NCI-H2107 (cell line): Measurements from ENCODE around the gene NETO2.
"Not testable (repeated sequence)": the region's sequence is repeated elsewhere in the genome, so short reads cannot be mapped to it uniquely, and the experiment has no call there.

Source experiments
- DNase-seq: peaks from one replicate; lab custom pipeline; 2025; lab: John Stamatoyannopoulos, UW

Gene NETO2, protein sequence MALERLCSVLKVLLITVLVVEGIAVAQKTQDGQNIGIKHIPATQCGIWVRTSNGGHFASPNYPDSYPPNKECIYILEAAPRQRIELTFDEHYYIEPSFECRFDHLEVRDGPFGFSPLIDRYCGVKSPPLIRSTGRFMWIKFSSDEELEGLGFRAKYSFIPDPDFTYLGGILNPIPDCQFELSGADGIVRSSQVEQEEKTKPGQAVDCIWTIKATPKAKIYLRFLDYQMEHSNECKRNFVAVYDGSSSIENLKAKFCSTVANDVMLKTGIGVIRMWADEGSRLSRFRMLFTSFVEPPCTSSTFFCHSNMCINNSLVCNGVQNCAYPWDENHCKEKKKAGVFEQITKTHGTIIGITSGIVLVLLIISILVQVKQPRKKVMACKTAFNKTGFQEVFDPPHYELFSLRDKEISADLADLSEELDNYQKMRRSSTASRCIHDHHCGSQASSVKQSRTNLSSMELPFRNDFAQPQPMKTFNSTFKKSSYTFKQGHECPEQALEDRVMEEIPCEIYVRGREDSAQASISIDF

DNA sequence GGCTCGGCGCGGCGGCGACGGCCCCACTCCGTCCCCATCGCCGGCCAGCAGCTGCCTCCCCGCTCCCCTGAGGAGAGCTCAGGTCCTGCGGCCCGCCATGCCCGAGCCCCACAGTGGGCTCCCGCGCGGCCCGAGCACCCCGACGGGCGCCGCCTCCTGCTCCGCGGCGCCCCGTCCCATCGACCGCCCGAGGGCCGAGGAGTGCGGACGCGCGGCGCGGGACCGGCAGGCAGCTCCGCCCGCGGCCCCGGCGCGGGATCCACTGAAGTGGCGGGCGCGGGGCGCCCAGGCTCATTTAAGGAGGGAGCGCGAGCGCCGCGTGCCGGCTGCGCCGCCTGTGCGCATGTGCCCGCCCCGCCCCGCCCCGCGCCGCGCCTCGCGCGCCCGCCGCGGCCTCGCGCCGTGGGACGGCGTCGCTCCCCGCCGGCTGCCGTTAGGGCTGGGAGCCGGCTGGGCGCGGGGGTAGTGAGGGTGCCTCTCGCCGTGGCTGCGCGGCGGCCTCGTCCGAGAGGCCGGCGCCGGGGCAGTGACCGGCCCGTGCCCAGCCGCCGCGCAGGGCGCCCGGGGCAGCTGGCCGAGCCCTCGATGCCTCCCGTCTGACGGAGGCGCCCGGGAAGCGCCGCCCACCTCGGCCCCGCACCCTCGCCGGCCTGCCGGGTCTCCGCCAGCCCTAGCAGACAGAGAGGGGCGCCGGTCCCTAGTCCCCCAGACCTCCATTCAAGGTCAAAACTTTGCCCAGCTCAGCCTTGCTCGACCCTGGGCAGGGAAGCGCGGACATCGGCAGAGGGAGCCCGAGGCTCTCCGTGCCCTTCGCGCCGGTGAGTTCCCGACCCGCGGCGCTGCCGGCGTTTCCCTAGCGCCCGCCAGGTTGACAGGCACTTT, at the start of gene NETO2:
Gene NETO2, minus strand, starts transcription at position 269 of the 882 bp plus-strand sequence. CDS start 333 bp downstream, outside the sequence.
- DNase-seq: no peak

DNA sequence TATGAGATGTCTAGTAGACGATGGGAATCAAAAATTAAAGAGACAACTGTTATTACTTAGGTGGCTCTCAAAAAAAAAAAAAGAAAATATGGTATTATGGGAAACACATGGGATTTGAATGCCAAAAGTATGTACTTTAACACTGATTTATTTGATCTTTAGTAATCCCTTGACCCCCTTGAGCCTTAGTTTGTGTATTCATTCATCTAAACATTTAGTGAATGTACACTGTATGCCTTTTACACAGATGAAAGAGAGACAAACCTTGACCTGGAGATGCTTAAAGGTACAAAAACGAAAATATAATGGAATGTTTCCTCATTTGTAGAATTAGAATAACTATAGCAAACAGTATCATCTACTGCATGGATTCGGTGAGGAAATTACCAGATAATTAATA, 38.6 kb upstream of the NETO2 start:
- no peak for DNase-seq

DNA sequence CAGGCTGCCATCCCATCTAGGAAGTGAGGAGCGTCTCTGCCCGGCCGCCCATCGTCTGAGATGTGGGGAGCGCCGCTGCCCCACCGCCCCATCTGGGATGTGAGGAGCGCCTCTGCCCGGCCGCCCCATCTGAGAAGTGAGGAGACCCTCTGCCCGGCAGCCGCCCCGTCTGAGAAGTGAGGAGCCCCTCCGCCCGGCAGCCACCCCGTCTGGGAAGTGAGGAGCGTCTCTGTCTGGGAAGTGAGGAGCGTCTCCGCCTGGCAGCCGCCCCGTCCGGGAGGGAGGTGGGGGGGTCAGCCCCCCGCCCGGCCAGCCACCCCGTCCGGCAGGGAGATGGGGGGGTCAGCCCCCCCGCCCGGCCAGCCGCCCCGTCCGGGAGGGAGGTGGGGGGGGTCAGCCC, 37.3 kb upstream of the NETO2 start:
- not testable (repeated sequence) for DNase-seq

DNA sequence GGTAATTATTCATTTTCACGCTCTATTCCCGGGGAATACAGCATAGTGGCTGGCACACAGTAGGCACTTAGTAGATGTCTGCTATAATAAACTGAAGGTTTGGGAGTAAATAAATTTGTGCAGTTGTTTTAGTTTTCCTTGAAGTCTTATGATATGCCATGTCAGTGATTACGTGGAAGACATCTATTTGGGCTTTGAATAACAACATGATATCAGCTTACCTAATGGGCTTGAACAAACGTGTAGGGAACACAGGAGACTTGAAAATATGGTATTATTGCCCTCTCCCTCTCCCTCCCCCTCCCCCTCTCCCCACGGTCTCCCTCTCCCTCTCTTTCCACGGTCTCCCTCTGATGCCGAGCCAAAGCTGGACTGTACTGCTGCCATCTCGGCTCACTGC, 36.3 kb upstream of the NETO2 start:
- DNase-seq: no peak

DNA sequence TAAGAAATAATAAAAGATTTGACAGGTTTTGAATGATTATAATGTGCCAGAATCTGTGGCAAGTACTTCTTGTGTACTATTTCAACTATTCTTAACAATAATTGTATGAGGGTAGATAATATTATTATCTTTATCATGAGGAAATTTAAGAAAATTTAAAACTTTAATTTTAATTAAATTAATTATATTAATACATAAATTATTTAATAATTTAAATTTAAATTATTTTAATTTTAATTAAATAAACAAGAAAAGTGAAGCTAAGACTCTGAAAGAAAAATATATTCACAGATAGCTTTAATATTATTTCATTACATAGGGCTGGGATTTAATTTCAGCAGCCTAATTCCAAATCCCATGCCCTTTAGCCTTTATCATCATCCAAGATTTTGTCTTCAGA, 31.4 kb upstream of the NETO2 start:
- DNase-seq: no peak

DNA sequence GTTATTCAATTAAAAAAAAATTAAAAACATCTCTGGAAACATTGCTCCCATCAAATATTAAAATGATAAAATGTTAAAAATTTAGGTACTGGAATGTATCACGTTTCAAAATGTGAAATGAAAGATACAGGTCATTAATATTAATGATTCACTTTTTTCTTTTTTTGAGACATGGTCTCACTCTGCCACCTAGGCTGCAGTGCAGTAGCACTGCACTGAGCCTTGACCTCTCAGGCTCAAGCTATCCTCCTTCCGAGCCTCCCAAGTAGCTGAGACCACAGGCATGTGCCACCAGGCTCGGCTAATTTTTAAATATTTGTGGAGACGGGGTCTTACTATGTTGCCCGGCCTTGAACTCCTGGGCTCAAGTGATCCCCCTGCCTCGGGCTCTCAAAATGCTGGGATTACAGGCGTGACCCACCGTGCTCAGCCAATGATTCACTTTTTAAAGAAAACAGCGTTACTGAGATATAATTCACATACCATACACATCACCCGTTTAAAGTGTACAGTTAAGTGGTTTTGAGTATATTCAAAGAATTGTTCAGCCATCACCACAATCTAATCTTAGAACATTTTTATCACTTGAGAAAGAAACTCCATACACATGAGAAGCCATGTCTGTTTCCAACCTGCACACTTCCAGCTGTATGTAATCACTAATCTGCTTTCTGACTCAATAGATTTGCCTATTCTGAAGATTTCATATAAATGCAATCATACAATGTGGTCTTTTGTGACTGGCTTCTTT, 19.1 kb upstream of the NETO2 start:
- no peak for DNase-seq

DNA sequence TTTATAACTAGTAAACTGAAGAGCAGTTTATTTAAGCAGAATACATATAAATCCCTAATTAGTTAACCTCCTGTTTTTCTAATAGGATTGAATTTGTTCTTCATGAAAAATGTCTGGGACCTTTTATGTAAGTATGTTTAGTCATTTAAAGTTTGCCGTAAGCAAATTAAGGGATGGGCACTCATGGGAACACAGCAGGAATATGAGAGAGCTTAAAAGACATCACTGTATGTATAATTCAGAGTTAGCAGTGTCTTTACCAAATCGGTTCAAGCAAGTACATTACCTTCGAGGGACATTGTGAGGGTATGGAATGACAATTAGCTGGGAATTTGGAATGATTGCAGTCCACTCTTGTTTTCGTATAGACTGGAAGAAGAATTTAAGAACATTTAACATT, 17.7 kb upstream of the NETO2 start:
- no peak for DNase-seq

DNA sequence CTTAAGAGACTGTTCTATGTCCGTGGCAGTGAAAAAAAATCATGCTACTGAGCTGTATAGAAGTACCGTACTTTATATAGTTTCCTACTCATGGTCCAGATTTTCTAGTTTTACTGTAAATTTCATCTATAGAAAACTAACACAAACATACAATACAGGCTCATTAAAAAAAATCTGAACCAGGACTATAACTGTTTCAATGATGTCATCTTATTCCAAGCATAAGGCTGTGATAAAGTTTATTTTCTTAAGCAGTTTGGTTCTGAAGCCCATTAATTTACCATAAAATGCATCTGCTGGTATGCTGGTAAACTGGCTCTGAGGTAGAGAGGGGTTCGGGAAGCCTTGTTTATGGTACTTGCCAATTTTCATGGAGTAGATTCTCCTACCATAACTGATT, 16.7 kb upstream of the NETO2 start:
- DNase-seq: no peak

DNA sequence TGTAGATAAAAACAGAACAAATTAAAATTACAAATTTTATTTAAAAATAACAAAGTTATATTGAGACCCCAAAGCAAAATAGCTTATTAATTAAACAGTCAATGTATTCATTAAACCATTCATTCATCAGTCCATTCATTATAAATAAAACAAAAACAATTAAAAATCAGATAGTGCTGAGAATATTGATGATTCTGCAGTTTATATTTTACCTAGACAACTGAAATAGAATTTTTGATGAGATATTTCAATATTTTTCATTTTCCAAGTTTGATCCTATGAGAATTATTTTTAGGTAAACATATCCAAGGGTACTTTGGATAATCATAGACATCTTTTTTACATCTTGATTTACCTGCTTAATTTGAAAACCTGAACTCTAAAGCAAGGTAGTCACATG, 15.2 kb upstream of the NETO2 start:
- DNase-seq: no peak

DNA sequence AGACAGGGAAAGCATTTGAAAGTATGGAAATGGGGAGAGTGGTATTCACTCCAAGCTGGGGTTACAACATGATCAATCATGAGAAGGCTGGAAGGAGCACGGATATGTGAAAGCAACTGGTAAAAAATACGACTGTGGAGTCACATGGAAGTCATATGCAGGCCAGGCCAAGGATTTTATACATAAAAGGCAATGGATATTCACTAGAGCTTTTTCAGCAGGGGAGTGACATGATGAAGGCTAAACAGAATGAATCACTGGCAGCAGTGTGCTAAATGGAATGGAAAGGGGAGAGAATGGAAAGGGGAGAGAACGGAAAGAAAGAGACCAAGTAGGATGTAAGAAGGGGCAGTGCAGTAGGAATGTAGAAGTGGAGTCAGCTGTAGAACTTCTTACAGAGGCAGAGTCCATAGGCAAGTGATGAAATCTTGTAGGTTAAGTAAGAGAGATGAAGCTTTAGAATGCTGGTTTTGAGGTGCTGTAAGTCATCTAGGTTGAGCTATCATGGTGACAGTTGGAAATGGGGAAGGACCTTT, 13.0 kb upstream of the NETO2 start:
- DNase-seq: no peak

DNA sequence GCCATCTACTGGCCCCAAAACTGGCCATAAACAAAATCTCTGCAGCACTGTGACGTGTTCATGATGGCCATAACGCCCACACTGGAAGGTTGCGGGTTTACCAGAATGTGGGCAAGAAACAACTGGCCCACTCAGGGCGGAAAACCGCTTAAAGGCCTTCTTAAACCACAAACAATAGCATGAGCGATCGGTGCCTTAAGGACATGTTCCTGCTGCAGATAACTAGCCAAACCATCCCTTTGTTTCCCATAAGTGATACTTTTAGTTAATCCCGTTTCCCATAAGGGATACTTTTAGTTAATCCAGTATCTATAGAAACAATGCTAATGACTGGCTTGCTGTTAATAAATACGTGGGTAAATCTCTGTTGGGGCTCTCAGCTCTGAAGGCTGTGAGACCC, 8.8 kb upstream of the NETO2 start:
- not testable (repeated sequence) for DNase-seq

DNA sequence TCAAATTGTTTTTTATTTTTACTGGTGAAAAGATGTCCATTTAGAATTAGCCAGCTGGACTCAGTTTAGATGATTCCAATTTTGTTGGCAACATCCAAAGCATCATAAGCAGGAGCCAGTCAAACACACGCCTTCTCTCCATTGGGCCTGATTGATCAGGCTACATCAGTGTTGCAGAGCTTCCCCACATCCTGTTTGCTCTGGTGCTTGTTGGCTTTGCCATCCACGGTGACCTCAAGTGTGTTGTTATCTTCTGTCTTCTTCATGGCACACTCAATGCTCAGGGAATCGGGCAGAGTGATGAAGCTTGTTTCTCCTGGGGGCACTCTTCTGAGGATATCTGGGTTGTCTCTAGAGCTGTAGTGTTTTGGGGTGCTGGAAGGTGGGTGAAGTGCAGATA, 6.3 kb upstream of the NETO2 start:
- DNase-seq: no peak

DNA sequence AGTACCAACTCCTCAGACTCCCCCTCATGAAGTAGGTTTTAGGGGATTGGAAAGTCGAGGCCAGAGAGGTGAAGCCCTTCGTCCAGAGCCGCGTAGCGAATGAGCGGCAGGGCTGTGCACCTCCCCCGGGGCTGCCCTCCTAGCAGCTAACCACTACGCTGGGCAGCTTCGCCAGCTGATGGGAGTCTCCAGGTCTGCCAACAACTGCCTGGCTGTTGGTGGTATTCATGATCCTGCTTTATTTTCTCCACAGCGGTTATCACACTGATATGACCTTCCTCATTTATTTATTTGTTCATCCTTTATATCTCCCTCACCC, 773 bp upstream of the NETO2 start:
- no peak for DNase-seq

DNA sequence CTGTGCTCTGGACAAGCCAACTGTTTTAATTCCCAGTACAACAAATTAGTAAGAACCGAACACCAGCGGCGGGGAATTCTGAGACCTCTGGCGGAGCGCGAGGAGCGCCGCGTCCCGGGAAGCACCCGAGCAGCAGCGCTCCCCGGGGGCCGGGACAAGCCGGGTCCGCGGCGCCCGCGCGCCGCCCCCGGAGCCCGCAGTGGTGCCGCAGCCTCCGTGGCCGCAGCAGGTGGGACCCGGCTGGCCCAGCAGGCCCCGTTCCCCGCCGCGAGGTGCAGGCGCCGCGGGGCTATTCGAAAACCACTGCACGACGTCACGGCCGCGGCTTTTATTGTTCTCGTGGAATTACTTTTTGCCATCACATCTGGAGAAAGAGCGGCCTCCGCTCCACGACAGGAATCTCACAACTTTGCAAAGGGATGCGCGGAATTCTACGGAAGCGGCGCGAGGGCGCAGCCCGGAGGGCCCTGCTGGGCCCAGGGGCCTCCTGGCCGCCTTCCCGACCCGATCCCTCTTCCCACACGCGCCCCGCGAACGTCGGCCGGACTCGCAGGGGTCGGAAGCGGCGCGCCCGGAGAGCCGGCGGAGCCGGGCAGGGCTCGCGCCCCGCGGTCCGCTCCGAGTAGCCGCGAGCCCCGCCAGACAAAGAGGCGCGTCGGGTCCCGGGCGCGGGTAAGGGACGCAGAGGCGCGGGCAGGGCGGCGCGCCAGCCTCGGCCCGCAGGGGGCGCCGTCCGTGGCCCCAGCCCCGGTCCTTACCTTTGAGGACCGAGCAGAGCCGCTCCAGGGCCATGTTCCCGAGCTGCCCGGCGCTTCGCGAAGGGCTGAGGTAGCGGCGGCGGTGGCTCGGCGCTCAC, 696 bp downstream of the NETO2 start:
- DNase-seq: peak; percentile 46

DNA sequence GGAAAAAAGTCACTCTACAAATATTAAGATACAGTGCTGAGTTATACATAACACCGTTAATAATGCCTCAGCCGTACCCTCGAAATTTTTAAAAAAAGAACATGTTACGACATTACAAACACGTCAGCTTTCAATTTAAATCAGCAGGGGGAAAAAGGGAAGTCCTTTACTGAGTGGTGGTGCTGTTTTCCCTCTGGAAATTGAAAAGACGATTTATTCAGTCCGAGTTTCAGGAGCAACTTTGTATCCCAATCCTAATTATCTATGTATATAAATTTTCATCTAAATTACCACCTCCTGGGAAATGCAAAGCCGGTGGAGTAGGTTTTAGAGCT, 1.3 kb downstream of the NETO2 start:
- DNase-seq: no peak

DNA sequence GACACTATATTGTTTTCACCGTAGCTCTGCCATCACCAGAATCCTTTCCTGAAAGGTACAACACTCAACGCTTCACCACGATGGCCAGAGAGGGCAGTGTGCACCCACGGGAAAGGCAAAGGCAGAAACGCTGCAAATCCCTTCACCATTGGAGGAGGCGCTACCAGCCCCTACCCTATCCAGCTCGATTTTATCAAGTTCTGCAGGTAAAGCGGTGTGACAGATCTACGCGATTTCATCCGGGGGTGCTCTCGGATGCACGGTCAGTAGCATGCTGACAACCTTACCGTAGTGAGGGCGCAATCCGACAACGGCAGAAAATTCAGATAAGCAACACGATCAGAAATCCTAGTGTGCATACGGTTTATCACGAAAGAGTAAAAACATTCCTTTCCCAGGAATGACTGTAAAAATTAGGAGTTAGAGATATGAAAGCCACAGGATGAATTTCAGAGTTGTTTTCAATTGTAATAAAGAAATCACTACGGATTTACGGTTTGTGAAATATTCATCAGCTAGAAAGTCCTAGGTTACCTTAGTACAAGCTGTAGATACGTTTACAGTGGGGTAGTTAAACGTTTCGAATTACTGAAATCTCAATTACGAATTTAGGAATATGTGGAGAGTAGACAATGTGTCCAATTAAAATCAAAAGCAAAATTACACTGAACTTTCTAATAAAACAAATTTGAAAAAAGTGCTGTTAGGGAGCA, 1.8 kb downstream of the NETO2 start:
- peak; percentile 83 for DNase-seq

DNA sequence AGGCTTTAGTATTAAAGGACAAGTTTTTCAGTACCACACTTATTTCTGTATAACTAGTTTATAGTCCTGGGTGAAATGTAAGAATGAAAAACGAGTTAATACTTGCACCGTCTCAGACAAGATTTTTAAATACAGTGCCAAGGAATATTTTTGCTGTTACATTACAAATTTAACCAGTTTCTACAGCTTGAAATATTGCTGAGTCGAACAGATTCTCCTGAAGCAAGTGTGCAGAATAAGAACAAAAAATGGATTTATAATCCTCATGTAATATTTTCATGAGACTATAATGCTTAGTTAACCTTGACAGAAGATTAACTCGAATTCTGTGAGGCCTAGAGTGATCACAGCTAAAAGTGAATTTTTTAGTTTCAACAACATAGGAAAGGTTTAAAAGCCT, 3.1 kb downstream of the NETO2 start:
- no peak for DNase-seq

DNA sequence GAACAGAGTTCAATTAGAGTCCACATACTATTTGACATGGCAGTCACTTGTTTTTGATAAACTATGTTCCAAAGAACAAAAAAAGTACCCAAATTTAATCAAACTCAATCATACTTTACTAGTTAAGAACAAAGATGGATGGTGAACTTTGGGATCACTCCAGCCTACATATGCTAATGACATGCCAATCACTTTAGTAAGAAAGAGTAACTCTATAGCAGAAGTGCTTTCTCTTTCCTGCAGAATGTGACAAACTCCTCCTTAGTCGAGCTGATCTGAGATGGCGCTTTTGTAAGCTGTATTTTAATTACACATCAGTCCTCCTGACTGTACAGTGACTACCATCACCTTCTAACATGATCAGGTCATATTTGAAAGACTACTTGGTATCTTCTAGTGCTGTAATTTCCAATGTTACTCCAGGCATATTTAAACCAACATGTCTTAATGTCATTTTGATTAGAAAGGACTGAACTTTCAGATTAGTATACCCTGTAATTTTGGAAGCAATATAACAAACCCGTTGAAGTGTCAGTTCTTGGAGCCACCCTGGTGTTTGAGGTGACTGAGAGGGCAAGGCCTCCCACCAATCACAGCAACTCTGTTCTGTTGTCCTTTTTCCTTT, 4.1 kb downstream of the NETO2 start:
- DNase-seq: no peak

DNA sequence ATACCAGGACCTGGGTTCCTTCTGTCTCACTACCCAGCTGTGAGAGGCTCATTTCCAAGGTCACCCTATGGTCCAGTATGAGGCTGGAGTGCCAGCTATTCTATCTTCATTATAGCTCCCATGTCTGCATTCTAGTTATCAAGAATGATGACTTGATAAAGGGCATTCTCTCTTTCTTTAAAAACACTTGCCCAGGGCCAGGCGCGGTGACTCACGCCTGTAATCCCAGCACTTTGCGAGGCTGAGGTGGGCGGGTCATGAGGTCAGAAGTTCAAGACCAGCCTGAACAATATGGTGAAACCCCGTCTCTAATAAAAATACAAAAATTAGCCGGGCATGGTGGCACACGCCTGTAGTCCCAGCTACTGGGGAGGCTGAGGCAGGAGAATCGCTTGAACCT, 5.8 kb downstream of the NETO2 start:
- not testable (repeated sequence) for DNase-seq
